GM21381 (cell line): Measurements from ENCODE around the gene C17orf67.

Source experiments
- ATAC-seq: cut with Tn5 transposase; IDR thresholded peaks from one replicate; pipeline ENCODE4 v1.9.1; 2021; ENCODE audit warnings: mild to moderate bottlenecking, moderate library complexity; ENCODE audit not compliant: unreplicated experiment

C17orf67 gene, protein sequence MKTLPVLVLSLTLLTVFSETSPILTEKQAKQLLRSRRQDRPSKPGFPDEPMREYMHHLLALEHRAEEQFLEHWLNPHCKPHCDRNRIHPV

DNA sequence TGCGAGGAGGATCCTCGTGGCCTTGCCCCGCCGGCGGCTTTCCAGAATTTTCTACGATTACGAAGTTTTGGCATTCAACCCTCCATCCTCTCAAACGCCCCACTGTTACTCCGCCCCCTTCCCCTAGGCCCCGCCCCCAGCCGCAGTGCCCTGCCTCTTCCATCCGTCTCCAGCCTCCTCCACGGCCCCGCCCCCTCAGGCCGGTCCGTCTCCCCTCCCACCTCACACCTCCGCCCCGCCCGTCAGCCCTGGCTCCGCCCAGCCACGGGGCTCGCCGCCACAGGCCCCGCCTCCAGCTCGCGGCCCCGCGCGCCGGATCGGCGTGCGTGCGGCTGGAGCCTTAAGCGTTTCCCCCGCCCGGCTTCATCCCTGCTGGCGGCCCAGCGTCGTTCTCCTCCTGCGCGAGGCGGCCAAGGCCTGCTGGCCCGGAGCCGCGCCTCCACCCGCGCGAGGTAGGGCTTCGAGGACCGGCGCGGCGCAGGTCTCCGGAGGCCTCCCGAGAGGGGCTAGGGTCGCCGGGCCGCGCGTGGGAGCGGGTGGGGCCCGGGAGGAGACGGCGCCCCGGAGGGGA lies at the start of gene C17orf67, which contains the start of gene DGKE:
Gene C17orf67 (minus strand): TSS at position 112 of the 571 bp plus-strand sequence. CDS start 18,110 bp downstream, outside the sequence.
Gene DGKE (plus strand): TSS at position 343 of the 571 bp plus-strand sequence. CDS start 645 bp downstream, outside the sequence.
- peak; percentile 64 for ATAC-seq

DNA sequence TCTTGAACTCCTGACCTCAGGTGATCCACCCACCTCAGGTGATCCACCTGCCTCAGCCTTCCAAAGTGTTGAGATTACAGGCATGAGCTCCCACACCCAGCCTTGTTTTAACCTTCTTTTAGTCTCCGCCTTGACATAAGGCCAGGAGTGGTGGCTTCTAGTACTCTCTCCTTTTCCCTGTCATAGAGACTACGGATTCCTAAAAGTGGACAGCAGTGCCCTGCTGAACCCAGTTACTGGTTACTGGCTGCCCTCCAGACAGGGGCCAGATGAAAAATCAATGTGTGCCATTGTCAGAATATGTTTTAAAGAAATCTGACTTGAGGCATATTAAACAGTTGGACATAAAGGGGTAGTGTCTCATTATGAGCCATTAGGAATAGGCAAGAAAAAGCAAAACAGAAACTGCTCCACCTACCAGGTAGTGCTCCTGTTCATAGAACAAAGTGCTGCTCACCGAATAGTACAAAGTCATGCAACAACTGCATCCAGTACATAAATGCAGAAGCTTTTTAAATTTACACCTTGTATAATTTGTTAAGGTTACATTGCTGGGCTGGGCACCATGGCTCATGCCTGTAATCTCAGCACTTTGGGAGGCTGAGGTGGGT lies 48.1 kb upstream of the C17orf67 start:
- ATAC-seq: no peak

DNA sequence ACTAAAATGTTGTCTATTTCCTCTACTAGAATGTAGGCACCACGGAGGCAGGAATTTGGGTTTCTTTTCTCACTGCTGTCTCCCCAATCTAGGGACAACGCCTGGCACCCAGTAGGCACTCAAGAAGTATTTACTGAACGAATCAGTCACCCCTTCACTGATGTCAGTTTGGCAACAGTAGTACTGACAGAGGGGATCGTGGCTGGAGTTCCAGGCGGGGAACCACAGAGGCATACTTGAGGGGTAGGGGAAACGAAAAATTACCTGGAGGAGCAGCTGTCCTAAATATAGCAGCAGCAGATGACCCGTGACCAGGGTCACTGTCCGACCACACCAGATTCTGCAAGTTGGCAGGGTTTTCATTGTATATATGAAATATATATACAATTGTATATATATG lies 46.9 kb upstream of the C17orf67 start:
- ATAC-seq: no peak

DNA sequence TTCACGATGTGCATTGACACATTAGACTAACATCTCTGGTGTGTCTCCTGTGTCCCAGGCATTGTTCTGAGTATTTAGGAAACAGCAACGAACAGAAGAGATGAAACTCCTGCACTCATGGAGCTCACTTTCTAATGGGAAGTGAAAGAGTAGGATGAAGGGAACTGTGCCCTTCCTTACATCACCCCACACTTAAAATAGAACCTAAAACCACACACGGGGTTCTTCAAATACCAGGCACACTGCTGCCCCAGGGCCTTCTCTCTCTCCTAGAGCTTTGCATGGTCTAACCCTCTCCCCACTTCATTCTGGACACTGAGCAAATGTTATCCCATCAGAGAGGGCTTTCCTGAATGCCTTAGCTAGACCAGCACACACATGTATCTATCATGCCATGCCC lies 46.4 kb upstream of the C17orf67 start:
- no peak for ATAC-seq

DNA sequence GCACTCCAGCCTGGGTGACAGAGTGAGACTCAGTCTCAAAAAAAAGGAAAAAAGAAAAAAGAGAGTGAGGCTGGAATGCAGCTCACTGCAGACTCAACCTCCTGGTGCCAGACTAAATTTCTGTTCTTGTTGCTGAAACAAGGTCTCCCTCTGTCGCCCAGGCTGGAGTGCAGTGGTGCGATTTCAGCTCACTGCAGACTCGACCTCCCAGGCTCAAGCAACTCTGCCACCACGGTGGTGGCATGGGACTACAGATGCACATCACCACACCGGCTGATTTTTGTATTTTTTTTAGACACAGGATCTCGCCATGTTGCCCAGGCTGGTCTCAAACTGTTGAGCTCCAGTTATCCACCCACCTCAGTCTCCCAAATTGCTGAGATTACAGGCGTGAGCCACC lies 45.6 kb upstream of the C17orf67 start:
- no peak for ATAC-seq

DNA sequence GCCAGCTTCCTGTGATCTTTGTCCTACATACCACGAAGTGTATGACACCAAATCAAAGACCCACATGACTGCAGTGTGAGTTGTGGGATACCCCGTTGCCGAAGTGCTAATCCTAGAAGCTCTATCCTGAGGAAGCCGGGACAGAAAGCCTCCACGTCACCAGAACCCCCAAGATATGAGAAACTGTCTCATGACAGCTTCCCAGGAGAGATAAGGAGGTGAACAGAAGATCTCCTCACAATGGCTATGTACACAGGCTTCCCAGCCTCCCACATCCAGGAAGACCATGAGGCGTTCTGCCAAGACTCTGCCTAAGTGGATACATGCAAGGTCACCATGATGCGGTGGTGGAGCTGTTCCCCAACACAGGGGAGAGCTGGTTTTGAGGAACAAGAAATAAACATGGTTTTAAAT lies 43.1 kb upstream of the C17orf67 start:
- ATAC-seq: no peak

DNA sequence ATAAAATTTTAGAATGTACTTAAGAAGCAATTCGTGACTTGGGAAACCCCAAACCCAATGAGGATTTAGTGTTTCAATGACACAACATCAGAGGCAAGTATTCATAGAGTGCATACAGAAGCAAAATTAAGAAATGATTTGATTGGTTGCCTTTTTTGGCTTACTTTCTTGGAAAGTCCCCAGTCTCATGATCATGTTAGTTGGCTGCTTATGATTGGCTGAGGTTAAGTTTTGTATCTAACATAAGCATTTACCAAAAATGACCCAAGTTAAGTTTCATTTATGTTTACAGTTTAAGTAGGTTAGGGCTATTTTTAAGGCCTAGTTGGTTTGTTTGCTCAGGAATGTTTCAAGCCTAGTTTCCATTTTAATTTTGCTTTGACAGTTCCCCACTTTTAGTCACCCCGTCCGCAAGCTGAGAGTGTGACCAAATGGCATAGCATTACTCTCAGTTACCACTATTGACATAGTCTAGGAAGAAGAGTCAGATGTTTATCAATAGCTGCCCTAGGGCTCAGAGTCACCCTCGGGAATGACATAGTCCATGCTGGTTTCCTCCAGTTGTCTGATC lies 36.4 kb upstream of the C17orf67 start:
- ATAC-seq: peak; percentile 51

DNA sequence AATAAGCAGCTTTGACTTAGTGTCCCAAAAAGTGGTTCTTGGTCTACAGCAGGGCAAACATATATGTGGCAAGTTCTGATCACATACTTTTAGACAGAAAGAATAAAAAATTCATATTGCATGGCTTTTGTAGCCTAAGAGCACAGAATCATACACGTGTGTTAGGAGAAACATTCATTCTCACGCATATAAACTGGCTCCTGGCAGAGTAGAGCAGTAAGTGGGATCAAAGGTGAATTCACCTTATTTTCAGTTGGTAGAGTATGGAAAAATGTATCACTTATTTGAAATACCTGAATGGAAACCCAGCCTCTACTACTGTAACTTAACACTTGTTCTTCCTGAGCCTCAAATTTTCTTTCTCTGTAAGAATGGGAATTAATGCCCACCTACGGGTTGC lies 35.0 kb upstream of the C17orf67 start:
- ATAC-seq: no peak

DNA sequence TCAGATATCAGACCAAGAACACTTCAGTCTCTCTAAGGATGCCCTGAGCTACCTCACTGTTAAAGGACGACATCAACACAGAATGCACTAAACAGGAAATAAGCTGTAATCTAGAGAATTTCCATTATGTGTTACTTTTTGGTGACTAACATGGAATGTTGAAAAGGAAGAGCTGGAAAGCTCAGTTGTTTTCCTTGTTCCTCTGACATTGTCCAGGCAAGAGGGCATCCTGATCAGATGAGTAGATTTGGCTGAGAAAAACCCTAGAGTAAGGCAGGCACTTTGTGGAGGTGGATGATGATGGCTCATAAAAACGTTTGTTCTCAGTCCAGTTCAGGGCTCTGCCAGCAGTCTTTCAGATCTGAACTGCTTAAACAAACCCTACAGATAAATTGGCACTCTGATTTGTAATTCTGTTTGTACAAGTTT lies 34.2 kb upstream of the C17orf67 start:
- ATAC-seq: no peak

DNA sequence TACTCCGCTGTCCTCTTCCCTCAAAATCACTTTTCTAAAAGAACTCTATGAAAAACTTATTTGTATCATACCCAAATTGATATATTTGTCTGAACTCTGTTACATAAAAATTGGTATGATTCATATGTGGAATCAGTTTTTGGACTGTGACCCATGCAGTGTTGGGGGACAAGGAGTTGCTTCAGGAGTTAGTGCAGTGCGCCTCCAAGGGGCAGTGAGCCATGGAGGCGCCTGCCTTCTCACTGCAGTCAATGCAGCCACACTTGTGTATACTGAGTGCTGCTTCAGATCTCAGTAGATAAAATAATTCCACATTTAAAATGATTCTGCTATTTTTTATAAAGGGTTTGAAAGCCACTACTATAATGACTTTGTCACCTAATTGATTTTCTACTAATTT lies 32.8 kb upstream of the C17orf67 start:
- no peak for ATAC-seq

DNA sequence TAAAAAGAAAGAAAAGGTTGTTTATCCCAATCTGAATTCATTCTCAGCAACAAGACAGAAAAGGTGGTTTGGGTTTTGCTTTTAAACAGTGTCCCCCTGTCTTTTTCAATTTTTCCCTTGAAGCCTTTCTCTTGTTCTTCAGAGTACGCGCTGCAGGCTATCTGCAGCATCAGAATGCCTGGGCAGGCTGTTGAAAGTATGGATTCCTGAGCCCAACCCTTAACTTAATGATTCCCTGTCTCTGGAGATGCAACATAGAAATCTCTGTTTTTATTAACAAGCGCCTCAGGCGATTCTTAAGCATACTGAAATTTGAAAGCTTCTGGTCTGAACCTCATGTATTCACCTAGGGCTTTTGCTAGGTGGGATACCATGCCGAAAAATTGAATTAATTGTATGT lies 32.4 kb upstream of the C17orf67 start:
- no peak for ATAC-seq

DNA sequence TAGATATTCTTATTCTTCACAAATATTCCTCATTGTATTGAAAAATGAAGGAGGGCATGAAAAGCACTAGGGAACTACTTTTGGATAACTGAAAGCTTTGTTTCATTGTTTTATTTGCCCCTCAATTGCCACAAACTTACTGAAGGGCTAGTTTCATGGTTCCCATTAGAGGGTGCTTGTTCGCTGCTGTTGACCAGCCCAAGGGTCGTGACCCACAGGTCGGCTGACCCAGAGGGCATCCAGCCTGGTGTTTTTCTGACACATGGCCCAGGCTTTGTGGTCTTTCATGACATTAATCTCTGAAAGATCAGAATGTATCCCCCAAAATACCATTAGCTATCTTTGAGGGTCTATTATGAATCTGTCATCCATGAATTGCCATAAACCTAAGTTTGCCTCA lies 30.3 kb upstream of the C17orf67 start:
- no peak for ATAC-seq

DNA sequence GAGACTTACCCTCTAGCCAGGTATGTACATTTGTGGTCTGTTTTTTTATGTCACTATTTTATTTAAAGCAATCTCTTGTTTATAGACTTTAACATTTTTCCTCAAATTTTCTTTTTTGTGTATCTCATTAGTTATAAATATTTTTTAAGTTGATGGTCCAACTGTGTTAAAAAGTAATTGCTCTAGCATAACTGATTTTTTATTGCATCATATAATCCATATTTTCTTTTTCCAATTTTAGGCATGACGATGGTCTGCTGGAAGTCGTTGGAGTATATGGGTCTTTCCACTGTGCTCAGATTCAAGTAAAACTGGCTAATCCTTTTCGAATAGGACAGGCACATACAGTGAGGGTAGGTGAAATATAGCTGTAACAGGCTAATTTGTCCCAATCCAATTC lies 28.2 kb upstream of the C17orf67 start:
- no peak for ATAC-seq

DNA sequence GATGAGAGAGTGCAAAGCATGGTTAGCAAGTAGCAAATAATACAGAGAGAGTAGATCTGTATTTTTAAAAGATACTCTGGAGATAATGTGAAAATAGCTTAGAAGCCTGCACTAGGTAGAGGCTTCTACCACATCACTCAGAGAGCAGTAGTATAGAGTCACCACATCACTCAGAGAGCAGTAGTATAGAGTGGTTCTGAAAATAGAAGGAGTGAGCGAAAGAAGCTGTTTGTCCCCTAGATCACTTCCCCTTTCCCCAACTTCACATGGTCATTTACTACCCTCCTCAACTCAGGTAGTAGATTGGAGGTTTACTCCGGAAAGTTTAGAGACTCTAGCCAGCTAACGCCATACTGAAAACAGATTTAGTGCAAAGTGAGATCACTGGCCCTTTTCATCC lies 17.3 kb upstream of the C17orf67 start:
- no peak for ATAC-seq

DNA sequence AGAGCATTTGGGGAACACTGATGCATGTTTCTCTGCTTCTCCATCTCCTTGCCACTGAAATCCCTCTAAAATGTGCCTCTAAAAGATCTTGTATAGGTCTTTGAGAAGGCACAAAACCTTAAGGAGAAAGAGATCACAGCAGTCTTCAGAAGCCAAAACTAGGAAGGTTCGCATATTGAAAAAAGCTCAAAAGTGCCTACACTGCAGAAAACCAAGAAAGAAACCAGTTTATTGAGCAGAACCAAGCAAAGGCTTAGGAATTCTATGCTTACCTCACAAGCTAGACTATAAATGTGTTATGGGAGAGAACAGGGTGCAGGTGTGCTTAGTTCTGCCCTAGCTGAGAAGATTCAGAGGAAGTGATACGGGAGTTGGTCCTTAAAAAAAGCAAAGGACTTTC lies 16.9 kb upstream of the C17orf67 start:
- ATAC-seq: no peak

DNA sequence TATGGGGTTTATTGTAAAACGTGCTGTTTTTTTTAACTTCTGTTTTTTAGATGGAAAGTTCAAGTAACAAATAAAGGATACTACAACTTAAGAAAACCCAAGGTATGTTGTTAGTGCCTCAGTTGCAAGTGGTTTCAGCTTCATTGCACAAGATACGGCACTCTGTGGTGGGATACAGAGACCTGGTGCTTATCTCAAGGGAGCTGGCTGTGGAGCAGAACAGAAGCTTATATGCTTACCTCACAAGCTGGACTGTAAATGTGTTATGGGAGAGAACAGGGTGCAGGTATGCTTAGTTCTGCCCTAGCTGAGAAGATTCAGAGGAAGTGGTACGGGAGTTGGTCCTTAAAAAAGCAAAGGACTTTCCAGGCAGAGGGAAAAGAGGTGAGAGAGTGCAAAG lies 15.4 kb upstream of the C17orf67 start:
- no peak for ATAC-seq

DNA sequence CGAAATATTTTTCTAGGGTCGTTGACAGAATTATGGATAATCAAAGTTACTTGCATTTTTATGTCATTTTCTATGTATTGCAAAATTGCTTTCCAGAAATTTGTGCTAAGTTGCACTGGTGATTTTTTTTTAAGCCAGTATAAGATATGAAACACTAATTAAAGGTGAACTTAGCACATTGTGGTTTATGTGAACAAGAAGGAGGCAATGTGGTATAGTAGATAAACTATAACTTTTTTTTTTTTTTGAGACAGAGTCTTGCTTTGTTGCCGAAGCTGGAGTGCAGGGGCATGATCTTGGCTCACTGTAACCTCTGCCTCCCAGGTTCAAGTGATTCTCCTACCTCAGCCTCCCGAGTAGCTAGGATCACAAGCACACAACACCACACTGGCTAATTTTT lies 13.4 kb upstream of the C17orf67 start:
- no peak for ATAC-seq

DNA sequence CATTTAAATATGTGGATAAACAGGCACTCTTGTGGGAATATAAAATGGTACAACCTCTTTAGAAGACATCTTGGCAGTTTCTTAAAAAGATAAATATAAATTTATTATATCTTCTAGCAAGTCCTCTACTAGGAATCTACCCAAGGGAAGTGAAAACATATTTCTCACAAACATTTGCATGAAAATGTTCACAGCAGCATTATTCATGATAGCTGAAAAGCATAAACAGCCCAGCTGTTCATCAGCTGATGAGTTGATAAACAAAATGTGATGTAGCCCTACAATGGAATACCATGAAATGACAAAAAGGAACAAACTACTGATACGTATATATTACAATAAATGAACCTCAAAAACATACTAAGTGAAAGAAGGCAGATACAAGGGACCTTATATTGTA lies 12.2 kb upstream of the C17orf67 start:
- no peak for ATAC-seq

DNA sequence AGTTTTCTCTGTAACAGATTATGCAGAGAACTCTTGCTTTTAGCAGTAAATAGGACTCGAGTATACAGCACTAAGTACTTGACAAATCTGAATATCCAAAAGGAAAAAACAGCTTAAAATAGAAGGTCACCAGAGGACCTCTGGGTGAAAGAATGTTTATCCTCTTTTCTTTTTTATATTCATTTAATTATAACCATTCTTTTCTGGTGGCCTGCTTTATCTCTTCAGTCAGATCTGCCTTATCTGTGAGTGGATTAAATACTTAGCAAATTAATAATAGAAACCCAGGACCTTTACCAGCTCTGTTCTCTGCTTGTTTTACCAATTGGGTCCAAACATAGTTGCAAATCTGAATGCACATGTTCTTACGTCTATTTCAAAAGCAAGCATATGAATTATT lies 8.9 kb upstream of the C17orf67 start:
- ATAC-seq: no peak

DNA sequence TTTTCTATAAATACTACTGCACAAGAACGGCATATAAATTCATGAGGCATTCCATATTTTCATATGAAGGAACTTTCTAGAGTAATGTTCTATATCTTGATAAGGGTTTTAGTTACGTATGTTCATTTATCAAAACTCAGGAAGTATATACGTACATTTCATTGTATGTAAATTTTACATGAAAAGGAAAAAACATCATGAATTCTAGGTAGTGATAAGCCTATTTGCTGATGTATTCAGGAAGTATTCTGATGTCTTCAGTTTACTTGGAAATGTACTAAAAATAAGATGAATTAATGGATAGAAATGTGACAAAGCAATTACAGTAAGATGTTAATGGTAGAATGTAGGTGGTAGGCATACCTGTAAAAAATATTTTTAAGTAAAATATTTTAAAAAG lies 5.0 kb upstream of the C17orf67 start:
- ATAC-seq: no peak

DNA sequence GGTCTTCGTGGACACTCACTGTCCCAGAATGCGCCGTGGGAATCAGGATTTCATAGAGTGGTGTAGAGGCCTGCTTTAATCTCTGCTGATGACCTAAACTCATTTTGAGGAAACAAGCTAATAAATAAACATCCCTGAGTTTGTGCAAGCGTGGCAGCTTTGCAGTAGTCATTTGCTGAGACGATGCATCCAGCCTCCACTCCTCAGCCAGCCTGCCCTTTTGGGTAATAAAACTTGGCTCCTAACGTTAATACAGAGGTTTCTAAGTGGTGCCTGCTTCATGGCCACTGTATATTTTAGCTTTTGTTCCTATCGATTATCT lies 1.5 kb upstream of the C17orf67 start:
- ATAC-seq: no peak
